Liver (tissue), 9 donors: ENCODE results near the gene SLC11A1. TPM values are rescaled to one million over a fixed set of nuclear protein-coding genes. Genes with fewer than 3 reads are reported as not detected.
A peak's percentile ranks its signal among the peaks of the same experiment; 100 is the strongest.

Experiments used
- DNase-seq: peaks from one replicate; pipeline ENCODE4 v3.0.0-alpha.2; 2017; ENCODE audit warnings: low spot score
- H3K27ac ChIP-seq, 2 donors: one replicate each; pipeline ENCODE4 v1.7.0; 2013; ENCODE audit warnings: inconsistent platforms in 2 of 2, low read length in 2 of 2, control low read depth in 1 of 2, low read depth in 1 of 2, mild to moderate bottlenecking in 1 of 2
- H3K27me3 ChIP-seq, 4 donors: one replicate each; pipeline versions ENCODE4 v1.6.1 to v1.7.0; 2013; ENCODE audit warnings: low read length in 3 of 4, inconsistent platforms in 1 of 4, mild to moderate bottlenecking in 1 of 4, moderate library complexity in 1 of 4; ENCODE audit not compliant: control insufficient read depth in 4 of 4, insufficient read depth in 4 of 4
- H3K36me3 ChIP-seq, 4 donors: one replicate each; pipeline versions ENCODE4 v1.6.1 to v1.7.0; 2013; ENCODE audit warnings: low read length in 3 of 4, mild to moderate bottlenecking in 3 of 4, low read depth in 1 of 4, moderate library complexity in 1 of 4; ENCODE audit not compliant: control insufficient read depth in 4 of 4, insufficient read depth in 3 of 4
- H3K4me1 ChIP-seq, 4 donors: one replicate each; pipeline versions ENCODE4 v1.6.1 to v1.7.0; 2013; ENCODE audit warnings: low read length in 3 of 4, mild to moderate bottlenecking in 3 of 4, moderate library complexity in 1 of 4; ENCODE audit not compliant: control insufficient read depth in 4 of 4, insufficient read depth in 4 of 4
- H3K4me3 ChIP-seq, 3 donors: one replicate each; pipeline versions ENCODE4 v1.6.1 to v1.7.0; 2013; ENCODE audit warnings: low read length in 3 of 3, control low read depth in 1 of 3, low read depth in 1 of 3, mild to moderate bottlenecking in 1 of 3
- H3K9ac ChIP-seq, 2 donors: one replicate each; pipeline ENCODE4 v1.7.0; 2013; ENCODE audit warnings: low read length in 2 of 2, mild to moderate bottlenecking in 2 of 2, moderate library complexity in 2 of 2, control low read depth in 1 of 2, low read depth in 1 of 2
- H3K9me3 ChIP-seq, 4 donors: one replicate each; pipeline versions ENCODE4 v1.6.1 to v1.7.0; 2013; ENCODE audit warnings: low read length in 3 of 4; ENCODE audit not compliant: control insufficient read depth in 4 of 4
- EGR1 ChIP-seq, 2 donors: IDR thresholded peaks; 2 replicates each; pipeline ENCODE4 v1.6.1; 2016 to 2018; ENCODE audit warnings: antibody characterized with exemption in 2 of 2, low read depth in 2 of 2
- FOXA1 ChIP-seq: IDR thresholded peaks from 2 replicates; pipeline ENCODE4 v1.6.1; 2016; ENCODE audit warnings: antibody characterized with exemption
- FOXA2 ChIP-seq: IDR thresholded peaks from 2 replicates; pipeline ENCODE4 v1.6.1; 2016; ENCODE audit warnings: antibody characterized with exemption
- GABPA ChIP-seq, 2 donors: IDR thresholded peaks in 1 of 2; conservative IDR thresholded peaks in 1 of 2; 2 replicates each; pipeline ENCODE4 v1.6.1; 2016; ENCODE audit warnings: antibody characterized with exemption in 2 of 2, mild to moderate bottlenecking in 1 of 2, moderate library complexity in 1 of 2
- HNF4A ChIP-seq, 2 donors: conservative IDR thresholded peaks; 2 replicates each; pipeline ENCODE4 v1.6.1; 2016; ENCODE audit warnings: antibody characterized with exemption in 2 of 2, mild to moderate bottlenecking in 2 of 2
- HNF4G ChIP-seq: IDR thresholded peaks from 2 replicates; pipeline ENCODE4 v1.6.1; 2016; ENCODE audit warnings: antibody characterized with exemption
- JUND ChIP-seq, 2 donors: IDR thresholded peaks; 2 replicates each; pipeline ENCODE4 v1.6.1; 2016; ENCODE audit warnings: antibody characterized with exemption in 2 of 2
- NR2F2 ChIP-seq: IDR thresholded peaks from 2 replicates; pipeline ENCODE4 v1.6.1; 2016; ENCODE audit warnings: antibody characterized with exemption
- RAD21 ChIP-seq, 2 donors: IDR thresholded peaks; 2 replicates each; pipeline ENCODE4 v1.6.1; 2016; ENCODE audit warnings: antibody characterized with exemption in 2 of 2, mild to moderate bottlenecking in 2 of 2
- RXRA ChIP-seq, 2 donors: IDR thresholded peaks; 2 replicates each; pipeline ENCODE4 v1.6.1; 2017 to 2018; ENCODE audit warnings: antibody characterized with exemption in 2 of 2, mild to moderate bottlenecking in 1 of 2
- SP1 ChIP-seq: IDR thresholded peaks from 2 replicates; pipeline ENCODE4 v1.6.1; 2018; ENCODE audit warnings: antibody characterized with exemption, mild to moderate bottlenecking
- TAF1 ChIP-seq: conservative IDR thresholded peaks from 2 replicates; pipeline ENCODE4 v1.6.1; 2016; ENCODE audit warnings: antibody characterized with exemption, mild to moderate bottlenecking
- YY1 ChIP-seq: IDR thresholded peaks from 2 replicates; pipeline ENCODE4 v1.6.1; 2016; ENCODE audit warnings: antibody characterized with exemption, mild to moderate bottlenecking
- WGBS: extraction: QIAGEN DNeasy Blood & Tissue Kit; methylation state at CpG from one replicate; pipeline ENCODE4 v1.1.7; 2013; 5-methylcytosine and 5-hydroxymethylcytosine counted together
- polyA plus RNA-seq, 2 donors: library from polyadenylated mRNA; stranded (reverse) in 1 of 2; unstranded in 1 of 2; fragments of 200-250 nt in 1 of 2; fragments of >200 nt in 1 of 2; fragmentation: Nextera tagmentation in 1 of 2; extraction: Ambion mirVana in 1 of 2; gene quantifications; one replicate each; pipeline versions ENCODE4 v1.2.1 to v1.2.3, GENCODE V29; 2013 to 2015
- total RNA-seq, 2 donors: library from RNA; depleted of rRNA; stranded (reverse); fragments of >200 nt; gene quantifications; one replicate each; pipeline ENCODE4 v1.2.3, GENCODE V29; 2014
- TF ChIP-seq, protein P1 (sequence below): fragments of 150-350 bp; IDR thresholded peaks from 2 replicates; pipeline ENCODE4 v1.5.1; 2017; ENCODE audit warnings: improper control_type of control experiment, low read depth, low read length; ENCODE audit not compliant: missing input control
- TF ChIP-seq, protein P2 (sequence below): IDR thresholded peaks from 2 replicates; pipeline ENCODE4 v1.6.1; 2016; ENCODE audit warnings: antibody characterized with exemption, mild to moderate bottlenecking
- TF ChIP-seq, protein P3 (sequence below): IDR thresholded peaks from 2 replicates; pipeline ENCODE4 v1.6.1; 2016; ENCODE audit warnings: antibody characterized with exemption
- TF ChIP-seq, protein P4 (sequence below): IDR thresholded peaks from 2 replicates; pipeline ENCODE4 v1.6.1; 2016; ENCODE audit warnings: antibody characterized with exemption
- TF ChIP-seq, protein P5 (sequence below): IDR thresholded peaks from 2 replicates; pipeline ENCODE4 v1.6.1; 2016; ENCODE audit warnings: antibody characterized with exemption
- donor health status: healthy.
- donor health status: healthy.
- donor health status: healthy.
- donor health status: healthy.
- donor health status: healthy.

Gene SLC11A1
- total and polyA plus RNA-seq, 4 donors = 1.4 to 23.0 (median 3.2) TPM

DNA sequence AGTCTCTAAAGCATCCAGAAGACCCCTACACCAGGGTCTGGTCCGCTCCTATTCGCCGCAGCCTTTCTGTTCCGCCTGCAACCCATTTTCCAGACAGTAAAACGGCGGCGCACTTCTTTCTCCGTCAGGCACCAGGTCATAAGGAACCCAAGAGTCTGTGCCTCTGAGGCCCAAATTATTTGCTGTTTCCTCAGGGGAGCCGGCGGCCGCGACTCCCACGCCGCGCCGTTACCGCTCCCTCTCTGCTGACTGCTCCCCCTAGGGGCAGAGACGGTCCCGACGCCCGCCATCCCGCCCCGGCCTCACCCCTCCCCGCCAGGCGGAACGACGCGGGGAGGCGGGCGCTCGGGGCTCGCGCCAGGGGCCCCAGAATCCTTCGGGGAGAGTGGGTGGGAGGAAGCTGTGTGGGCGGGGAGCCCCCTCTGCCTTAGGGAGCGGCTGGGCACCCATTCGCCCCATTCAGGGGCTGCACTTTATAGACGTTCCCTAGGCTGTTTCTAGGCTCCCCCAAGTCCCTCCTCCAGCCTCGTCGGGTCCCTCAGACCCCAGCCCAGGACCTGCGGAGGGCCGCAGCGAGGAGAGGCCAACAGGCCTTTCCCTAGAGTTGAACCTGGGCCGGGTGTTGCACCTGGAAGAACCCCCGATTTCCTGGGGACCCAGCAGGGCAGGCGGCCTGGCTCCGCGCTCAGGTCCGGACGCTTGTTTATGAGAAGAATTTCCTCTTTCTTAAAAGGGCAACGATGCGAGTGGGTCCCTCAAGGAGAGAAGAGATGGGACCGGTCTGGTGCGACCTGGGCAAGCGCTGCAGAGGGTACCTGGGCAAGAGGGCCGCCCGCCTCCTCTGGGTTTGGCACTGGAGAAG lies 14.0 kb downstream of the SLC11A1 start:
- peak; percentile 92 for DNase-seq
- TF ChIP-seq NR2F2 (peak; percentile 74), FOXA2 (no peak), HNF4G (peak; percentile 50), RXRA (IDR thresholded peaks at IDR 0.05) (peak; percentile 57 to 74), EGR1 (IDR thresholded peaks at IDR 0.05; ENCODE audit: low read depth in 2 of 2) (peak; percentile 96 to 98), HNF4A (conservative IDR thresholded peaks at IDR 0.05) (peak; percentile 55 to 63), JUND (IDR thresholded peaks at IDR 0.05) (no peak), TAF1 (no peak), FOXA1 (peak; percentile 43), SP1 (peak; percentile 84), RAD21 (IDR thresholded peaks at IDR 0.05) (peak; percentile 84 to 88), YY1 (peak; percentile 82), GABPA (IDR thresholded peaks at IDR 0.05 in 1 of 2, conservative IDR thresholded peaks at IDR 0.05 in 1 of 2) (peak in 1 of 2 donors; percentile 77)
- TF ChIP-seq, protein P1, sequence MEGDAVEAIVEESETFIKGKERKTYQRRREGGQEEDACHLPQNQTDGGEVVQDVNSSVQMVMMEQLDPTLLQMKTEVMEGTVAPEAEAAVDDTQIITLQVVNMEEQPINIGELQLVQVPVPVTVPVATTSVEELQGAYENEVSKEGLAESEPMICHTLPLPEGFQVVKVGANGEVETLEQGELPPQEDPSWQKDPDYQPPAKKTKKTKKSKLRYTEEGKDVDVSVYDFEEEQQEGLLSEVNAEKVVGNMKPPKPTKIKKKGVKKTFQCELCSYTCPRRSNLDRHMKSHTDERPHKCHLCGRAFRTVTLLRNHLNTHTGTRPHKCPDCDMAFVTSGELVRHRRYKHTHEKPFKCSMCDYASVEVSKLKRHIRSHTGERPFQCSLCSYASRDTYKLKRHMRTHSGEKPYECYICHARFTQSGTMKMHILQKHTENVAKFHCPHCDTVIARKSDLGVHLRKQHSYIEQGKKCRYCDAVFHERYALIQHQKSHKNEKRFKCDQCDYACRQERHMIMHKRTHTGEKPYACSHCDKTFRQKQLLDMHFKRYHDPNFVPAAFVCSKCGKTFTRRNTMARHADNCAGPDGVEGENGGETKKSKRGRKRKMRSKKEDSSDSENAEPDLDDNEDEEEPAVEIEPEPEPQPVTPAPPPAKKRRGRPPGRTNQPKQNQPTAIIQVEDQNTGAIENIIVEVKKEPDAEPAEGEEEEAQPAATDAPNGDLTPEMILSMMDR = peak; percentile 73
- TF ChIP-seq, protein P2, sequence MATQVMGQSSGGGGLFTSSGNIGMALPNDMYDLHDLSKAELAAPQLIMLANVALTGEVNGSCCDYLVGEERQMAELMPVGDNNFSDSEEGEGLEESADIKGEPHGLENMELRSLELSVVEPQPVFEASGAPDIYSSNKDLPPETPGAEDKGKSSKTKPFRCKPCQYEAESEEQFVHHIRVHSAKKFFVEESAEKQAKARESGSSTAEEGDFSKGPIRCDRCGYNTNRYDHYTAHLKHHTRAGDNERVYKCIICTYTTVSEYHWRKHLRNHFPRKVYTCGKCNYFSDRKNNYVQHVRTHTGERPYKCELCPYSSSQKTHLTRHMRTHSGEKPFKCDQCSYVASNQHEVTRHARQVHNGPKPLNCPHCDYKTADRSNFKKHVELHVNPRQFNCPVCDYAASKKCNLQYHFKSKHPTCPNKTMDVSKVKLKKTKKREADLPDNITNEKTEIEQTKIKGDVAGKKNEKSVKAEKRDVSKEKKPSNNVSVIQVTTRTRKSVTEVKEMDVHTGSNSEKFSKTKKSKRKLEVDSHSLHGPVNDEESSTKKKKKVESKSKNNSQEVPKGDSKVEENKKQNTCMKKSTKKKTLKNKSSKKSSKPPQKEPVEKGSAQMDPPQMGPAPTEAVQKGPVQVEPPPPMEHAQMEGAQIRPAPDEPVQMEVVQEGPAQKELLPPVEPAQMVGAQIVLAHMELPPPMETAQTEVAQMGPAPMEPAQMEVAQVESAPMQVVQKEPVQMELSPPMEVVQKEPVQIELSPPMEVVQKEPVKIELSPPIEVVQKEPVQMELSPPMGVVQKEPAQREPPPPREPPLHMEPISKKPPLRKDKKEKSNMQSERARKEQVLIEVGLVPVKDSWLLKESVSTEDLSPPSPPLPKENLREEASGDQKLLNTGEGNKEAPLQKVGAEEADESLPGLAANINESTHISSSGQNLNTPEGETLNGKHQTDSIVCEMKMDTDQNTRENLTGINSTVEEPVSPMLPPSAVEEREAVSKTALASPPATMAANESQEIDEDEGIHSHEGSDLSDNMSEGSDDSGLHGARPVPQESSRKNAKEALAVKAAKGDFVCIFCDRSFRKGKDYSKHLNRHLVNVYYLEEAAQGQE = peak; percentile 57
- TF ChIP-seq, protein P3, sequence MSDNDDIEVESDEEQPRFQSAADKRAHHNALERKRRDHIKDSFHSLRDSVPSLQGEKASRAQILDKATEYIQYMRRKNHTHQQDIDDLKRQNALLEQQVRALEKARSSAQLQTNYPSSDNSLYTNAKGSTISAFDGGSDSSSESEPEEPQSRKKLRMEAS = peak; percentile 81
- TF ChIP-seq, protein P4, sequence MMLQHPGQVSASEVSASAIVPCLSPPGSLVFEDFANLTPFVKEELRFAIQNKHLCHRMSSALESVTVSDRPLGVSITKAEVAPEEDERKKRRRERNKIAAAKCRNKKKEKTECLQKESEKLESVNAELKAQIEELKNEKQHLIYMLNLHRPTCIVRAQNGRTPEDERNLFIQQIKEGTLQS = peak; percentile 64
- TF ChIP-seq, protein P5, sequence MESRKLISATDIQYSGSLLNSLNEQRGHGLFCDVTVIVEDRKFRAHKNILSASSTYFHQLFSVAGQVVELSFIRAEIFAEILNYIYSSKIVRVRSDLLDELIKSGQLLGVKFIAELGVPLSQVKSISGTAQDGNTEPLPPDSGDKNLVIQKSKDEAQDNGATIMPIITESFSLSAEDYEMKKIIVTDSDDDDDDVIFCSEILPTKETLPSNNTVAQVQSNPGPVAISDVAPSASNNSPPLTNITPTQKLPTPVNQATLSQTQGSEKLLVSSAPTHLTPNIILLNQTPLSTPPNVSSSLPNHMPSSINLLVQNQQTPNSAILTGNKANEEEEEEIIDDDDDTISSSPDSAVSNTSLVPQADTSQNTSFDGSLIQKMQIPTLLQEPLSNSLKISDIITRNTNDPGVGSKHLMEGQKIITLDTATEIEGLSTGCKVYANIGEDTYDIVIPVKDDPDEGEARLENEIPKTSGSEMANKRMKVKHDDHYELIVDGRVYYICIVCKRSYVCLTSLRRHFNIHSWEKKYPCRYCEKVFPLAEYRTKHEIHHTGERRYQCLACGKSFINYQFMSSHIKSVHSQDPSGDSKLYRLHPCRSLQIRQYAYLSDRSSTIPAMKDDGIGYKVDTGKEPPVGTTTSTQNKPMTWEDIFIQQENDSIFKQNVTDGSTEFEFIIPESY = peak; percentile 31
- no peaks in the 10 kb centered on the region for H3K36me3 ChIP-seq
- under 1% methylated on average over 57 of the region's 57 CpGs for WGBS
- no peaks in the 10 kb centered on the region for H3K27me3 ChIP-seq
- peak overlapping the region; percentile 73 to 91 (median 75) for H3K4me3 ChIP-seq
- H3K4me1 ChIP-seq = peaks cover 6 to 27% (median 23%) of the 10 kb centered on the region in 4 donors
- H3K9me3 ChIP-seq = no peaks in the 10 kb centered on the region
- H3K27ac ChIP-seq = peak overlapping the region; percentile 99
- peak overlapping the region; percentile 72 to 96 for H3K9ac ChIP-seq
